ENCODE measurements around the gene NUMA1.

- TF ChIP-seq, protein P1, sequence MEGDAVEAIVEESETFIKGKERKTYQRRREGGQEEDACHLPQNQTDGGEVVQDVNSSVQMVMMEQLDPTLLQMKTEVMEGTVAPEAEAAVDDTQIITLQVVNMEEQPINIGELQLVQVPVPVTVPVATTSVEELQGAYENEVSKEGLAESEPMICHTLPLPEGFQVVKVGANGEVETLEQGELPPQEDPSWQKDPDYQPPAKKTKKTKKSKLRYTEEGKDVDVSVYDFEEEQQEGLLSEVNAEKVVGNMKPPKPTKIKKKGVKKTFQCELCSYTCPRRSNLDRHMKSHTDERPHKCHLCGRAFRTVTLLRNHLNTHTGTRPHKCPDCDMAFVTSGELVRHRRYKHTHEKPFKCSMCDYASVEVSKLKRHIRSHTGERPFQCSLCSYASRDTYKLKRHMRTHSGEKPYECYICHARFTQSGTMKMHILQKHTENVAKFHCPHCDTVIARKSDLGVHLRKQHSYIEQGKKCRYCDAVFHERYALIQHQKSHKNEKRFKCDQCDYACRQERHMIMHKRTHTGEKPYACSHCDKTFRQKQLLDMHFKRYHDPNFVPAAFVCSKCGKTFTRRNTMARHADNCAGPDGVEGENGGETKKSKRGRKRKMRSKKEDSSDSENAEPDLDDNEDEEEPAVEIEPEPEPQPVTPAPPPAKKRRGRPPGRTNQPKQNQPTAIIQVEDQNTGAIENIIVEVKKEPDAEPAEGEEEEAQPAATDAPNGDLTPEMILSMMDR (conservative IDR thresholded peaks at IDR 0.05; ENCODE audit: low read length): 0 out of 2 replicates have a peak, but pooled peaks have one; percentile 22
- TF ChIP-seq EZH2phosphoT487 (IDR thresholded peaks at IDR 0.05; ENCODE audit: borderline replicate concordance, low read depth, low read length): no peak
These were observed 39.6 kb downstream of the NUMA1 start for GRCh38 chr11:72040491-72041363.

Data from OCI-LY7 (cell line).